Measurements from ENCODE around the gene KCNC2. TPM values are rescaled to one million over a fixed set of nuclear protein-coding genes. Genes with fewer than 3 reads are reported as not detected.

The KCNC2 gene
- total RNA-seq, 2 donors from 2014 or later: 3.0 to 4.7 TPM

DNA sequence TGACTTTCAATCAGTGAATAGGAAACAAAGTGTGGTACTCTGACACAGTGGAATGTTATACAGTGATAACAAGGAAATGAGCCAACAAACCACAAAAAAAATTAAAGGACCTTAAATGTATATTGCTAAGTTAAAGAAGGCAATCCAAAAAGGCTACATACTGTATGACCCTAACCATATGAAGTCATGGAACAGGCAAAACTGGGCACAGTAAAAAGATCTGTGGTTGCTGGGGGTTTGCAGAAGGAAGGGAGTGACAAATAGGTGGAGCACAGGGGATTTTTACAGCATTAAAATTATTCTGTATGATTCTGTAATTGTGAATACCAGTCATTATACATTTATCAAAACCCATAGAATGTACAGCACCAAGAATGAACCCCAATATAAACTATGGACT is 112.6 kb downstream of the KCNC2 start:
- TF ChIP-seq, protein P1, sequence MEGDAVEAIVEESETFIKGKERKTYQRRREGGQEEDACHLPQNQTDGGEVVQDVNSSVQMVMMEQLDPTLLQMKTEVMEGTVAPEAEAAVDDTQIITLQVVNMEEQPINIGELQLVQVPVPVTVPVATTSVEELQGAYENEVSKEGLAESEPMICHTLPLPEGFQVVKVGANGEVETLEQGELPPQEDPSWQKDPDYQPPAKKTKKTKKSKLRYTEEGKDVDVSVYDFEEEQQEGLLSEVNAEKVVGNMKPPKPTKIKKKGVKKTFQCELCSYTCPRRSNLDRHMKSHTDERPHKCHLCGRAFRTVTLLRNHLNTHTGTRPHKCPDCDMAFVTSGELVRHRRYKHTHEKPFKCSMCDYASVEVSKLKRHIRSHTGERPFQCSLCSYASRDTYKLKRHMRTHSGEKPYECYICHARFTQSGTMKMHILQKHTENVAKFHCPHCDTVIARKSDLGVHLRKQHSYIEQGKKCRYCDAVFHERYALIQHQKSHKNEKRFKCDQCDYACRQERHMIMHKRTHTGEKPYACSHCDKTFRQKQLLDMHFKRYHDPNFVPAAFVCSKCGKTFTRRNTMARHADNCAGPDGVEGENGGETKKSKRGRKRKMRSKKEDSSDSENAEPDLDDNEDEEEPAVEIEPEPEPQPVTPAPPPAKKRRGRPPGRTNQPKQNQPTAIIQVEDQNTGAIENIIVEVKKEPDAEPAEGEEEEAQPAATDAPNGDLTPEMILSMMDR (IDR thresholded peaks at IDR 0.05): no peak
- TF ChIP-seq POLR2AphosphoS5 (IDR thresholded peaks at IDR 0.05) (no peak), POLR2A (IDR thresholded peaks at IDR 0.05) (no peak)
- H3K9me3 ChIP-seq: no peaks in the 10 kb centered on the region

DNA sequence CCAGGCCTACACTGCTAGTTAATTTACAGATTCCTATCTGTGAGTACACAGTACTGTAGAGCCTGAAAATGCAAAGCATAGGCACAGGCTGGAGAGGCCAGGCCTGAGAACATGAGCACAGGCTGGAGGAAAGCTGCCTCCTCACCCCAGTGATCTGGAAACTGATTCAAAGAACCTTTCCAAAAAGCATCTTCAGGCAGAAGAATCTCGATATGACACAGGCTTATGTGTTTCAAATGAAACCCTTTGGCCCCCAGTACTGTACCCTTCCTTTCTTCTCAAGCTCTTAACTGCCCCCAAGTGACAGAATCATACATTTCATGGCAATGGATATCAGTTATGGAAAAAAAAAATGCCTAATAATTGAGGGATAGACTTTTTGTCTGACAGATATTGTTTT is 122.0 kb downstream of the KCNC2 start:
- H3K27me3 ChIP-seq (replicated peaks; ENCODE audit: insufficient read depth): no peaks in the 10 kb centered on the region
- intact Hi-C loops (cut with DNase I): no loop called here
- no peaks in the 10 kb centered on the region for H3K4me1 ChIP-seq (replicated peaks)
- 24% methylated on average over 1 of the region's 1 CpG for WGBS
- no peak for DNase-seq (ENCODE audit: low spot score)
- H3K36me3 ChIP-seq: no peaks in the 10 kb centered on the region
- H3K4me3 ChIP-seq: no peak overlapping the region
- H3K9me3 ChIP-seq: no peaks in the 10 kb centered on the region
- no peak for TF ChIP-seq POLR2AphosphoS5 (IDR thresholded peaks at IDR 0.05)
- no peak for TF ChIP-seq POLR2A (IDR thresholded peaks at IDR 0.05)
- TF ChIP-seq, protein P1 (IDR thresholded peaks at IDR 0.05): peak in 1 of 4 experiments; percentile 8
- no peak overlapping the region for H3K27ac ChIP-seq

More for the DNA sequence above, 112.6 kb downstream of the KCNC2 start:
- Histone ChIP-seq H3K27ac (no peak overlapping the region), H3K36me3 (no peaks in the 10 kb centered on the region), H3K27me3 (replicated peaks; ENCODE audit: insufficient read depth) (no peaks in the 10 kb centered on the region), H3K4me1 (replicated peaks) (no peaks in the 10 kb centered on the region), H3K4me3 (no peak overlapping the region)
- no peak for DNase-seq (ENCODE audit: low spot score)
- intact Hi-C loops (cut with DNase I): no loop called here

DNA sequence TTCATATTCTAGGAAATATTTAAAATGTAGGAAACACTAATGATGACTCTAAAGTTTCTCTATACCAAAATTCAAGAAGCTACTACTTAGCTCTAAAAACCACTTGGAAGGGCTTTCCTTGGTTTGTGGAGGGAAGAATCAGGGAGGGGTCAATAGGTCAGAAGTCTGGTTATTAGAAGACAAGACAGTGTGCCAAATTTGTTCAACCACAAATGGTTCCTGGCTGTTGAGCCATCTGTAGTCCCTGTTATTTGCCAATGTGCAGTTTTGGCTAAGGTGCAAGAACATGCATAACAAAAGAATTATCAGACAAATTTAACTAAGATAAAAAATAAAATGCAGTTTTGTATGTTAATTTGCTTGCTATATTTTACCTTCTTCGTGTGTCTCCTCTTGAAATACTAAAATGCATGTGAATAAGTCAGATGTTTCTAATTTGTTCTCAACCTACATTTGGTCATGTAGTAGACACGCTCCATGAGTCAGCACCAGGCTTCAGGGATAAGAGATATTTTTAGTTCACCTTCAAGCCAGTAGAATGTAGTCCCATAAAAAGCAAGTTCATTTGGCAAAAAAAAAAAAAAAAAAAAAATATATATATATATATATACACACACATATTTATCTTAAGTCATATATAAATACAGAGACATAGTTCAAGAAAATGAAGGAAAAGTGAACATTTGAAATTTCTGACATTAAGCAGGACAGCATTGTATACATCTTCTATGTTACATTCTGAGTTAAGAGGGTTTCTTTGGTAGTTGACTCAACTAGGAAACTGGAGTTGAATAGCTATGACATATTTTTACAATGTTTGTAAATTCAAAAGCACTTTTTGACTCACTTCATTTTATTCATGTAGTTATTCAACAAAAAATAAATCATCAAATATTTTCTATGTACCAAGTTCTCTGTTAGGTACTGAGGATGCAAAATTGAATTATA is 123.3 kb downstream of the KCNC2 start:
- no peaks in the 10 kb centered on the region for H3K4me1 ChIP-seq (replicated peaks)
- no peak for DNase-seq (ENCODE audit: low spot score)
- no peak overlapping the region for H3K27ac ChIP-seq
- WGBS: 82% methylated on average over 2 of the region's 2 CpGs
- no peaks in the 10 kb centered on the region for H3K9me3 ChIP-seq
- H3K4me3 ChIP-seq: no peak overlapping the region
- H3K27me3 ChIP-seq (replicated peaks; ENCODE audit: insufficient read depth): no peaks in the 10 kb centered on the region
- intact Hi-C loops (cut with DNase I): no loop called here
- TF ChIP-seq POLR2AphosphoS5 (IDR thresholded peaks at IDR 0.05): no peak
- TF ChIP-seq POLR2A (IDR thresholded peaks at IDR 0.05): no peak
- TF ChIP-seq, protein P1 (IDR thresholded peaks at IDR 0.05): no peak
- H3K36me3 ChIP-seq: no peaks in the 10 kb centered on the region

DNA sequence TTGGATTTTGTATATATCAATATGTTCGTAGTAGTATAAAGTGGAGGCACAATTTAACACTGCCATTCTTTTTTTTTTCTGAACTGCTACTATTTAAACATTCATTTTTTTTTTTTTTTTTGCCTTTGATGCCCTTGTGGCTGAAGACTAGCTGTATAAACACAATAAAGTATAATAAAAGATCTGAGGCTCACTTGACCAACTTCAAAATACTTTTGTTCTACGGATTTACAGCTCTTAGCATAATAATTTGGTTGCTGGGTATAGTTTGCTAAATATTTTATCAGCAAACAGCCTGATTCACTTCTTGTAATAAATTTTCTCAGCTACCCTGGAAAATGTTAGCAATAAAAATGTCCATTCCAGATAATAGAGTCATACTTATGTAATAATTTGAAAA is 128.3 kb downstream of the KCNC2 start:
- H3K4me3 ChIP-seq: no peak overlapping the region
- H3K9me3 ChIP-seq: no peaks in the 10 kb centered on the region
- H3K4me1 ChIP-seq (replicated peaks): no peaks in the 10 kb centered on the region
- intact Hi-C loops (cut with DNase I): no loop called here
- WGBS: 19% methylated on average over 2 of the region's 2 CpGs
- no peak for DNase-seq (ENCODE audit: low spot score)
- TF ChIP-seq POLR2AphosphoS5 (IDR thresholded peaks at IDR 0.05) (no peak), POLR2A (IDR thresholded peaks at IDR 0.05) (no peak)
- TF ChIP-seq, protein P1 (IDR thresholded peaks at IDR 0.05): no peak
- no peaks in the 10 kb centered on the region for H3K36me3 ChIP-seq
- no peak overlapping the region for H3K27ac ChIP-seq
- no peaks in the 10 kb centered on the region for H3K27me3 ChIP-seq (replicated peaks; ENCODE audit: insufficient read depth)

DNA sequence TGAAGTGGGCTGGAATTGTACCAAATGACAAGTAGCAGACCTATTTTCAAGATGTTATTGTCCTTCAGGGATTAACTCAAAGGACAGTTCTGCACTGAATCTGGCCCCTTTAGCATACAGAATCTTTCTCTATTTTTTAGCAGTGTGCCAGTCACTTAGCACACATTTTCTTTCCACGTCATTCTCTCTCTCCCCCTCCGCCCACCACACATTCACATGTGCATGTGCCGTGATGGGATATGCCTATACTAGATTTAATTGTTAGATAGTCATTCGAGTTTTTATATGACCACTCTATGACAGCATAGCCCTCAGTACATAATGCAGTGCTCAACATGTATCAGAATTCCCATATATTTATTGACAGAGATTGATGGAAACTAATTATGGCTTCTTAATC is 129.1 kb downstream of the KCNC2 start:
- WGBS: 74% methylated on average over 4 of the region's 4 CpGs
- H3K27ac ChIP-seq: no peak overlapping the region
- intact Hi-C loops (cut with DNase I): no loop called here
- H3K4me1 ChIP-seq (replicated peaks): no peaks in the 10 kb centered on the region
- DNase-seq (ENCODE audit: low spot score): no peak
- H3K27me3 ChIP-seq (replicated peaks; ENCODE audit: insufficient read depth): no peaks in the 10 kb centered on the region
- H3K4me3 ChIP-seq: no peak overlapping the region
- H3K9me3 ChIP-seq: no peaks in the 10 kb centered on the region
- H3K36me3 ChIP-seq: no peaks in the 10 kb centered on the region
- TF ChIP-seq POLR2A (IDR thresholded peaks at IDR 0.05) (no peak), POLR2AphosphoS5 (IDR thresholded peaks at IDR 0.05) (no peak)
- TF ChIP-seq, protein P1 (IDR thresholded peaks at IDR 0.05): no peak

All from prostate gland (tissue), 2 donors.